ENCODE measurements around the gene SCD. TPM values are rescaled to one million over a fixed set of nuclear protein-coding genes. Genes with fewer than 3 reads are reported as not detected.

The SCD gene
- total and polyA plus RNA-seq, 2 of the 13 experiments (the other 11 are each of a cell fraction or from before 2014, with no cell fraction given) = 492 to 512 TPM

- peak; percentile 74; the same call in 1 of the 2 replicates for TF ChIP-seq ARID4A (CRISPR knock-in tag; IDR thresholded peaks at IDR 0.05; ENCODE audit: borderline replicate concordance)
- TF ChIP-seq CBX2 (IDR thresholded peaks at IDR 0.05; ENCODE audit: low read depth, low read length) = no peak
- TF ChIP-seq CBX2 (CRISPR knock-in tag; IDR thresholded peaks at IDR 0.05; ENCODE audit: low read depth) = no peak
- no peak for TF ChIP-seq DMTF1 (CRISPR knock-in tag; IDR thresholded peaks at IDR 0.05)
- TF ChIP-seq ZNF274 (CRISPR knock-in tag; IDR thresholded peaks at IDR 0.05) = no peak
- peak; percentile 86 for TF ChIP-seq AHR (CRISPR knock-in tag; IDR thresholded peaks at IDR 0.05)
- TF ChIP-seq ZNF331 (CRISPR knock-in tag; IDR thresholded peaks at IDR 0.05) = peak; percentile 87
- TF ChIP-seq NCOR1 (IDR thresholded peaks at IDR 0.05; ENCODE audit: borderline replicate concordance, low read length) = no peak
- no peak for TF ChIP-seq ZNF329 (CRISPR knock-in tag; IDR thresholded peaks at IDR 0.05; ENCODE audit: low read depth)
- TF ChIP-seq DR1 (CRISPR knock-in tag; IDR thresholded peaks at IDR 0.05) = no peak
- no peak for TF ChIP-seq CREB1 (IDR thresholded peaks at IDR 0.05)
- no peak for TF ChIP-seq CREB1 (CRISPR knock-in tag; IDR thresholded peaks at IDR 0.05)
- TF ChIP-seq GATAD2A (CRISPR knock-in tag; IDR thresholded peaks at IDR 0.05) = peak; percentile 71; the same call in 1 of the 2 replicates
- no peak for TF ChIP-seq ZNF598 (CRISPR knock-in tag; IDR thresholded peaks at IDR 0.05; ENCODE audit: borderline replicate concordance)
- no peak for TF ChIP-seq SKI (IDR thresholded peaks at IDR 0.05; ENCODE audit: partially characterized antibody)
- no peak for TF ChIP-seq ZNF382 (CRISPR knock-in tag; IDR thresholded peaks at IDR 0.05; ENCODE audit: borderline replicate concordance)
- TF ChIP-seq RAD51 (IDR thresholded peaks at IDR 0.05; ENCODE audit: borderline replicate concordance) = no peak
- no peak for TF ChIP-seq USF2 (IDR thresholded peaks at IDR 0.05; ENCODE audit: low read depth, low read length)
- TF ChIP-seq USF2 (CRISPR knock-in tag; IDR thresholded peaks at IDR 0.05; ENCODE audit: borderline replicate concordance) = no peak
- TF ChIP-seq MTERF4 (CRISPR knock-in tag; IDR thresholded peaks at IDR 0.05) = 0 out of 2 replicates have a peak, but pooled peaks have one; percentile 74
- TF ChIP-seq ZNF790 (CRISPR knock-in tag; IDR thresholded peaks at IDR 0.05; ENCODE audit: borderline replicate concordance) = no peak
- peak; percentile 28; the same call in 1 of the 2 replicates for TF ChIP-seq ZIK1 (CRISPR knock-in tag; IDR thresholded peaks at IDR 0.05; ENCODE audit: borderline replicate concordance, low read depth)
These were observed 675 bp upstream of the SCD start (continued) for GRCh38 chr10:100346351-100346764.
